Astrocyte (in vitro differentiated cells and primary cell): ENCODE data around the gene ATIC. TPM values are rescaled to one million over a fixed set of nuclear protein-coding genes. Genes with fewer than 3 reads are reported as not detected.

Source experiments
- DNase-seq: peaks from one replicate; pipeline ENCODE4 v3.0.0-alpha.2; 2010; ENCODE audit warnings: low read depth
- FAIRE-seq: peaks from 2 replicates; lab custom pipeline; 2011; peaks lifted over from hg19 to GRCh38; lab: Jason Lieb, UNC
- H2AFZ ChIP-seq: 2 replicates; pipeline ENCODE4 v1.6.0; 2012; ENCODE audit warnings: low read depth, low read length, inconsistent platforms
- H3K27ac ChIP-seq: 2 replicates; pipeline ENCODE4 v1.5.1; 2011; ENCODE audit warnings: low read depth, low read length, inconsistent platforms
- H3K27me3 ChIP-seq: 2 replicates; pipeline ENCODE4 v1.6.0; 2011; ENCODE audit warnings: low read length, inconsistent platforms; ENCODE audit not compliant: insufficient read depth
- H3K36me3 ChIP-seq: 2 replicates; pipeline ENCODE4 v1.5.1; 2011; ENCODE audit warnings: low read length, inconsistent platforms; ENCODE audit not compliant: insufficient read depth
- H3K4me1 ChIP-seq: 2 replicates; pipeline ENCODE4 v1.5.1; 2011; ENCODE audit warnings: low read length, inconsistent platforms; ENCODE audit not compliant: insufficient read depth
- H3K4me2 ChIP-seq: 2 replicates; pipeline ENCODE4 v1.6.0; 2012; ENCODE audit warnings: low read length, inconsistent platforms
- H3K4me3 ChIP-seq: 2 replicates; pipeline ENCODE4 v1.5.1; 2011; ENCODE audit warnings: low read depth, mild to moderate bottlenecking, low read length, inconsistent platforms; ENCODE audit not compliant: insufficient read depth
- H3K79me2 ChIP-seq: 2 replicates; pipeline ENCODE4 v1.6.0; 2012; ENCODE audit warnings: mild to moderate bottlenecking, low read length, inconsistent platforms; ENCODE audit not compliant: insufficient read depth
- H3K9ac ChIP-seq: 2 replicates; pipeline ENCODE4 v1.6.0; 2012; ENCODE audit warnings: mild to moderate bottlenecking, low read length, inconsistent platforms
- H3K9me3 ChIP-seq: 2 replicates; pipeline ENCODE4 v1.5.1; 2012; ENCODE audit warnings: low read depth, mild to moderate bottlenecking, low read length, inconsistent platforms; ENCODE audit not compliant: insufficient read depth
- H4K20me1 ChIP-seq: 2 replicates; pipeline ENCODE4 v1.6.0; 2012; ENCODE audit warnings: low read length, inconsistent platforms; ENCODE audit not compliant: insufficient read depth
- H3K27ac Mint-ChIP-seq: one replicate; pipeline ENCODE4 v1.8.0; 2021; ENCODE audit warnings: mild to moderate bottlenecking, mixed read lengths; ENCODE audit not compliant: unreplicated experiment
- H3K27me3 Mint-ChIP-seq: one replicate; pipeline ENCODE4 v1.8.0; 2021; ENCODE audit warnings: low read depth, mixed read lengths; ENCODE audit not compliant: unreplicated experiment
- H3K36me3 Mint-ChIP-seq: one replicate; pipeline ENCODE4 v1.8.0; 2021; ENCODE audit warnings: low read depth, mixed read lengths; ENCODE audit not compliant: unreplicated experiment
- H3K4me1 Mint-ChIP-seq: one replicate; pipeline ENCODE4 v1.8.0; 2021; ENCODE audit warnings: low read depth, mixed read lengths; ENCODE audit not compliant: unreplicated experiment
- H3K4me3 Mint-ChIP-seq: one replicate; pipeline ENCODE4 v1.8.0; 2021; ENCODE audit warnings: mild to moderate bottlenecking, moderate library complexity, mixed read lengths; ENCODE audit not compliant: unreplicated experiment
- H3K9me3 Mint-ChIP-seq: one replicate; pipeline ENCODE4 v1.8.0; 2021; ENCODE audit warnings: mild to moderate bottlenecking, mixed read lengths; ENCODE audit not compliant: unreplicated experiment
- EZH2 ChIP-seq: IDR thresholded peaks from 2 replicates; pipeline ENCODE4 v1.6.1; 2012; ENCODE audit warnings: mild to moderate bottlenecking, low read length, inconsistent platforms; ENCODE audit not compliant: insufficient read depth
- total RNA-seq: library from RNA; stranded (reverse); gene quantifications from 2 replicates; pipeline ENCODE4 v1.2.1, GENCODE V29; 2021
- TF ChIP-seq, protein P1 (sequence below): IDR thresholded peaks from 2 replicates; pipeline ENCODE4 v1.5.1; 2011; ENCODE audit warnings: low read depth, mild to moderate bottlenecking, inconsistent platforms, low read length, moderate library complexity; ENCODE audit not compliant: insufficient read depth

Gene ATIC
- total RNA-seq, 1 donor from 2014 or later, result 61.1 TPM

DNA sequence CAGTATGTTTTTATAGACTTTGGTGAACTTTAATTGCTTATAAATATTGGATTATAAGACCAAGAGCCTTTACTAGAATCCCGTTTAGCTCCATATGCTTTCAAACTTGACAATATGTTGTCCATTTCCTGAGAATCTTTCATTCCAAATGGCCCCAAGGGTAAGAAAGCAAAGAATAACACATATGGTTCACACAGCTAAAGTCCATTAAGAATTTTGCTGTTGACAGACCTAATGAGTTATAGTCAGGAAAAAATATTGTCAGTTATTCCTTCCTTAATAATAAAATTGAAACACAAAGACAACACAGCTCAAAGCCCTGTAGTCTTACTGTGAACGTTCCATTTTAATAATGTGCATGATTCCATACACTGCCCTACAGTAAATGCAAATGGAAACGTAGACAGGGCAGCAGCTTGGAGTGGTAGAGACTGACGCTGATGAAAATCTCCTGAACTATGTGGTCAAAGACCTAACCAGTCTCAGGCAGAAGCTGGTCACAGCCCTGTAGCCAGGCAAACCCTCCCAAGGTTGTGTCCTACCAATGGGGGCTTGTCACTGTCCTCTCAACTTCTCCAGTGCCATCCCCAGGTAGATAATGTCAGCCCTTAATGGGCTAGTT is 49.0 kb upstream of the ATIC start:
- DNase-seq (no peak), FAIRE-seq (no peak)
- Histone ChIP-seq H3K4me1 (no peaks in the 10 kb centered on the region), H3K27ac (no peak overlapping the region), H3K4me3 (no peak overlapping the region), H3K27me3 (no peaks in the 10 kb centered on the region), H3K9me3 (no peaks in the 10 kb centered on the region), H4K20me1 (no peaks in the 10 kb centered on the region), H3K4me2 (no peak overlapping the region), H3K9ac (no peak overlapping the region), H2AFZ (no peak overlapping the region), H3K36me3 (no peaks in the 10 kb centered on the region), H3K79me2 (no peaks in the 10 kb centered on the region)
- Mint-ChIP-seq H3K27ac (no peak overlapping the region), H3K4me1 (no peaks in the 10 kb centered on the region), H3K27me3 (no peaks in the 10 kb centered on the region), H3K4me3 (no peak overlapping the region), H3K9me3 (peaks cover 2% of the 10 kb centered on the region), H3K36me3 (no peaks in the 10 kb centered on the region)
- TF ChIP-seq EZH2, result no peak
- TF ChIP-seq, protein P1, sequence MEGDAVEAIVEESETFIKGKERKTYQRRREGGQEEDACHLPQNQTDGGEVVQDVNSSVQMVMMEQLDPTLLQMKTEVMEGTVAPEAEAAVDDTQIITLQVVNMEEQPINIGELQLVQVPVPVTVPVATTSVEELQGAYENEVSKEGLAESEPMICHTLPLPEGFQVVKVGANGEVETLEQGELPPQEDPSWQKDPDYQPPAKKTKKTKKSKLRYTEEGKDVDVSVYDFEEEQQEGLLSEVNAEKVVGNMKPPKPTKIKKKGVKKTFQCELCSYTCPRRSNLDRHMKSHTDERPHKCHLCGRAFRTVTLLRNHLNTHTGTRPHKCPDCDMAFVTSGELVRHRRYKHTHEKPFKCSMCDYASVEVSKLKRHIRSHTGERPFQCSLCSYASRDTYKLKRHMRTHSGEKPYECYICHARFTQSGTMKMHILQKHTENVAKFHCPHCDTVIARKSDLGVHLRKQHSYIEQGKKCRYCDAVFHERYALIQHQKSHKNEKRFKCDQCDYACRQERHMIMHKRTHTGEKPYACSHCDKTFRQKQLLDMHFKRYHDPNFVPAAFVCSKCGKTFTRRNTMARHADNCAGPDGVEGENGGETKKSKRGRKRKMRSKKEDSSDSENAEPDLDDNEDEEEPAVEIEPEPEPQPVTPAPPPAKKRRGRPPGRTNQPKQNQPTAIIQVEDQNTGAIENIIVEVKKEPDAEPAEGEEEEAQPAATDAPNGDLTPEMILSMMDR, result no peak

DNA sequence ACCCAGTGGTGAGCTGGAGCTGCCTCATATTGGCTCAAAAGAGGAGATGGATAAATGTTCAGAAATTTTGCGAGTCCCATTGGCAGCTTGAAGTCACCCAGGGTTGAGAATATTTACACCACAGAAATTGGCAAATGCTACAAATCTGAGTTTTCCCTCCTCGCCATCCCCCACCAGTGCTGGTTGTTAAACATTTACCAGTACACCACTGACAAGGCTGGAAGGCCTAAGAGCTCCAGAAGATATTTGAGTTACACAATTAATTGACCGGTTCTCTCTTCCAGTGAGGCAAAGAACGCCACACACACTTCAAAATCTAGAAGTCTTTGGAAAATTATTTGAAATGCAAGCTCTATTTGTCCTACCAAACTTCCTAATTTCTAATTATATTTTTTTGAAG is 47.5 kb upstream of the ATIC start:
- DNase-seq (no peak), FAIRE-seq (no peak)
- Mint-ChIP-seq H3K27ac (no peak overlapping the region), H3K36me3 (no peaks in the 10 kb centered on the region), H3K4me1 (no peaks in the 10 kb centered on the region), H3K27me3 (no peaks in the 10 kb centered on the region), H3K9me3 (peaks cover 2% of the 10 kb centered on the region), H3K4me3 (no peak overlapping the region)
- TF ChIP-seq, protein P1, result no peak
- TF ChIP-seq EZH2, result no peak
- Histone ChIP-seq H3K9ac (no peak overlapping the region), H3K36me3 (no peaks in the 10 kb centered on the region), H3K27me3 (no peaks in the 10 kb centered on the region), H2AFZ (no peak overlapping the region), H3K9me3 (no peaks in the 10 kb centered on the region), H3K79me2 (no peaks in the 10 kb centered on the region), H3K27ac (no peak overlapping the region), H4K20me1 (no peaks in the 10 kb centered on the region), H3K4me2 (no peak overlapping the region), H3K4me1 (no peaks in the 10 kb centered on the region), H3K4me3 (no peak overlapping the region)

DNA sequence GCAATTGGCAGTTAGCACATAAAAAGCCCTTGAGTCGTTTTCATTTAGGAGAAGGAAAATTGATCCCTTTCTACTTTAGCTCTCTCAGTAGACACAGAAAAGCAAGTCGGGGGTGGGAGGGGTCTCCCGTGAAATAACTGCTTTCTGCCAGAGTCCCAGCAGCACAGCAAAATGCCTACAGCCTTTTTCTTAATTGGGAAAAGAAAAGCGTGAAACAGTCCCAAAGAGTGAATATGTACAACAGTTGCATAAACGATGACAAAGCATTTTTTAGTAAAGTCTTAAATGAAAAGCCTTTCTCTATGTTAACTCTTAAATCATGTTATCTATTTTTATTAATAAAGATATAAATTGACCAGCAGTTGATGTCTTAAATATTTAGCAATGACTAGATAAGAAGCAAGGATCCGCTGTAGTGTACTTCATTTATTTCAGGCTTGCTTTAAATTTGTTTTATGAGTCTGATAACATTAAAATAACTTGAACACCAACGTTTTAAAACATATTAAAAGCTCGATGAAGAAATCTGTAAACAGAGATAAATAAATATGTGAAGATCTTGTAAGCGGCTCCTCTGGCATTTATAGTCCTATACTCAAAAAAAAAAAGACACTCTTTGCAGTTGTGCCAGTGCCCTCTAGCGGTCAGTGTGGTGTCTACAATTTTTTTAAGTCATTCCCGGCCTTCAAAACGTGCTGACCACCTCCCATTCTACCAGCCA is 42.3 kb upstream of the ATIC start:
- Mint-ChIP-seq H3K4me1 (no peaks in the 10 kb centered on the region), H3K36me3 (no peaks in the 10 kb centered on the region), H3K27ac (peak overlapping the region; percentile 43), H3K27me3 (no peaks in the 10 kb centered on the region), H3K9me3 (peaks cover 2% of the 10 kb centered on the region), H3K4me3 (no peak overlapping the region)
- no peak overlapping the region for H3K9ac ChIP-seq
- DNase-seq, result peak; percentile 59
- no peak overlapping the region for H3K27ac ChIP-seq
- no peaks in the 10 kb centered on the region for H3K9me3 ChIP-seq
- no peaks in the 10 kb centered on the region for H3K79me2 ChIP-seq
- no peak overlapping the region for H3K4me2 ChIP-seq
- H3K4me3 ChIP-seq, result no peak overlapping the region
- no peak overlapping the region for H2AFZ ChIP-seq
- no peaks in the 10 kb centered on the region for H3K36me3 ChIP-seq
- H3K4me1 ChIP-seq, result no peaks in the 10 kb centered on the region
- TF ChIP-seq EZH2, result no peak
- TF ChIP-seq, protein P1, result peak; percentile 86
- H3K27me3 ChIP-seq, result no peaks in the 10 kb centered on the region
- no peaks in the 10 kb centered on the region for H4K20me1 ChIP-seq
- FAIRE-seq, result no peak
